Measurements from ENCODE around the gene TMEM132A. TPM values are rescaled to one million over a fixed set of nuclear protein-coding genes. Genes with fewer than 3 reads are reported as not detected.
"Not testable (repeated sequence)": the region's sequence is repeated elsewhere in the genome, so short reads cannot be mapped to it uniquely, and the experiment has no call there.

TMEM132A gene
- total RNA-seq, 1 experiment from 2014 or later = 29.2 TPM

- DNase-seq (ENCODE audit: low read depth) = peak; percentile 46
Measured at GRCh38 chr11:60905047-60905446, 19.2 kb upstream of the TMEM132A start.

- DNase-seq (ENCODE audit: low read depth) = peak; percentile 42
Measured at GRCh38 chr11:60905551-60906113, 18.6 kb upstream of the TMEM132A start.

GRCh38 chr11:60906132-60906972 is 17.9 kb upstream of the TMEM132A start, which contains the start of gene PRPF19:
Gene PRPF19, minus strand, starts transcription at chr11:60906585. Its CDS starts 203 bp downstream, at chr11:60906382.
- peak; percentile 94 for DNase-seq (ENCODE audit: low read depth)

GRCh38 chr11:60908803-60909202 is 15.5 kb upstream of the TMEM132A start:
- DNase-seq (ENCODE audit: low read depth) = no peak

- not testable (repeated sequence) for DNase-seq (ENCODE audit: low read depth)
Measured at GRCh38 chr11:60909680-60910280, 14.5 kb upstream of the TMEM132A start.

- DNase-seq (ENCODE audit: low read depth) = no peak
Measured at GRCh38 chr11:60910281-60910687, 14.0 kb upstream of the TMEM132A start.

GRCh38 chr11:60910711-60911380 is 13.4 kb upstream of the TMEM132A start:
- DNase-seq (ENCODE audit: low read depth) = no peak

- no peak for DNase-seq (ENCODE audit: low read depth)
Measured at GRCh38 chr11:60912223-60912850, 11.9 kb upstream of the TMEM132A start.

GRCh38 chr11:60912851-60913528 is 11.3 kb upstream of the TMEM132A start:
- DNase-seq (ENCODE audit: low read depth) = no peak

GRCh38 chr11:60913793-60914632 is 10.2 kb upstream of the TMEM132A start, which contains the start of gene TMEM109:
Gene TMEM109, plus strand, starts transcription at chr11:60914158. Its CDS starts 5,536 bp downstream, at chr11:60919694.
- peak; percentile 85 for DNase-seq (ENCODE audit: low read depth)

GRCh38 chr11:60914633-60915247 is 9.5 kb upstream of the TMEM132A start:
- no peak for DNase-seq (ENCODE audit: low read depth)

- peak; percentile 72 for DNase-seq (ENCODE audit: low read depth)
Measured at GRCh38 chr11:60915248-60915914, 8.9 kb upstream of the TMEM132A start.

GRCh38 chr11:60916669-60917206 is 7.5 kb upstream of the TMEM132A start:
- no peak for DNase-seq (ENCODE audit: low read depth)

- no peak for DNase-seq (ENCODE audit: low read depth)
Measured at GRCh38 chr11:60917267-60917666, 7.0 kb upstream of the TMEM132A start.

- no peak for DNase-seq (ENCODE audit: low read depth)
Measured at GRCh38 chr11:60918251-60918938, 5.9 kb upstream of the TMEM132A start.

GRCh38 chr11:60918939-60919265 is 5.4 kb upstream of the TMEM132A start:
- DNase-seq (ENCODE audit: low read depth) = peak; percentile 52

GRCh38 chr11:60919320-60919719 is 4.9 kb upstream of the TMEM132A start:
- no peak for DNase-seq (ENCODE audit: low read depth)

GRCh38 chr11:60919956-60920355 is 4.3 kb upstream of the TMEM132A start:
- no peak for DNase-seq (ENCODE audit: low read depth)
